ENCODE results near the gene KCNH5.
"Not testable (repeated sequence)": the region's sequence is repeated elsewhere in the genome, so short reads cannot be mapped to it uniquely, and the experiment has no call there.

The KCNH5 gene

DNA sequence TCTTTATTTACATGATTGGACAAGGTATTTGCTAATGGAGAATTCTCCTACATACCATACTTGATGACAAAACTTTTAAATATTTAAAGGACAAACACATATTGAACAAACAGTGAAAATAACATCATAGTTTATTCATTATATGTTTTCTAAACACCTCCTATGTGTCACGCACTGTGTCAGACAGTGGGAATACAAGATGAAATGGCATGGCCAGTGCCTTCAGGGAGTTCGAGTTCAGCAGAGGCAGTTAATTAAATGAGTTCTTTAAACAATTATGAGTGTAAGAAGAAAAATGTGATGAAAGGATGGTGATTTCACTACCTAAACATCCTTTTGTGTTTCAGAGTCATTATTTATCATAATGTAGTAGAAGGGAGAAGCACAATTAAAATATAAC is 159.8 kb downstream of the KCNH5 start:
- no peak for DNase-seq (ENCODE audit: low read depth)
- no peak overlapping the region for H3K4me3 ChIP-seq (ENCODE audit: low read depth, low read length)
- TF ChIP-seq, protein P1, sequence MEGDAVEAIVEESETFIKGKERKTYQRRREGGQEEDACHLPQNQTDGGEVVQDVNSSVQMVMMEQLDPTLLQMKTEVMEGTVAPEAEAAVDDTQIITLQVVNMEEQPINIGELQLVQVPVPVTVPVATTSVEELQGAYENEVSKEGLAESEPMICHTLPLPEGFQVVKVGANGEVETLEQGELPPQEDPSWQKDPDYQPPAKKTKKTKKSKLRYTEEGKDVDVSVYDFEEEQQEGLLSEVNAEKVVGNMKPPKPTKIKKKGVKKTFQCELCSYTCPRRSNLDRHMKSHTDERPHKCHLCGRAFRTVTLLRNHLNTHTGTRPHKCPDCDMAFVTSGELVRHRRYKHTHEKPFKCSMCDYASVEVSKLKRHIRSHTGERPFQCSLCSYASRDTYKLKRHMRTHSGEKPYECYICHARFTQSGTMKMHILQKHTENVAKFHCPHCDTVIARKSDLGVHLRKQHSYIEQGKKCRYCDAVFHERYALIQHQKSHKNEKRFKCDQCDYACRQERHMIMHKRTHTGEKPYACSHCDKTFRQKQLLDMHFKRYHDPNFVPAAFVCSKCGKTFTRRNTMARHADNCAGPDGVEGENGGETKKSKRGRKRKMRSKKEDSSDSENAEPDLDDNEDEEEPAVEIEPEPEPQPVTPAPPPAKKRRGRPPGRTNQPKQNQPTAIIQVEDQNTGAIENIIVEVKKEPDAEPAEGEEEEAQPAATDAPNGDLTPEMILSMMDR (conservative IDR thresholded peaks at IDR 0.05; ENCODE audit: low read depth, low read length) = no peak

DNA sequence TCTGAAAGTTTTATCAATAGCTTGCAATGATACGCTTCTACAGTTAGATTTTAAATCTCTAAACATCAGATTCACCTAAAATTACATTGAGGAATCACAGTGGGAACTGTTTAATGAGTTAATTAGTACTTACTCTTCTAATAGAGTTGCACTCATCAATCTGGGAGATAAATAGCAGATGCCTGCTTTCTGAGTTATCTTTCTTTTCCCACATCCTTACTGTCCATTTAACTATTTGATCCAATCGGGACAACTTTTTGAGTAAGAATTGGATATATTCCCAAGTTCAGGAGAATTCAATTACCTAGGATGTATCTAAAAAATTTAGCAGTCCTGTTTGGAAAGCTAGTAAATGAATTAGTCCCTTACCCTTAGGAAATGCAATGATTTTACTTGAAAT is 162.3 kb downstream of the KCNH5 start:
- no peak for DNase-seq (ENCODE audit: low read depth)
- TF ChIP-seq, protein P1 (conservative IDR thresholded peaks at IDR 0.05; ENCODE audit: low read depth, low read length) = no peak
- H3K4me3 ChIP-seq (ENCODE audit: low read depth, low read length) = no peak overlapping the region

DNA sequence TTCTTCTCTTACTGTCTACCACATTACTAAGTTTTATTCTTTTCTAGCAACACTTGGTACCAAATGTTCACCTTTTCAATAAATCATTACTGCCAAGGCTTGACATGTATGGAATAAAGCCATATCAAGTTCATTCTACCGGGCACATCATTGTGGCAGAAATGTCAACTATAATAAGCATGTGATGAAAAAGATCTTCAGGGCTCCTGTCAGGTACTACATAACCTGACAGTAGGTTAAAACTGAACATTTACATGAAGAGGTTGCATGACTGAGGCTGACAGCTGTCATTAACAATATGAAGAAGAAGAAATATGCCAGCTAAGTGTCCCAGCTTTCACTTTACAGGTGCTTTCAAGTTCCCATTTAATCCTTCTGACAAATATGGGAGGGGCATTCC is 178.9 kb downstream of the KCNH5 start:
- TF ChIP-seq, protein P1 (conservative IDR thresholded peaks at IDR 0.05; ENCODE audit: low read depth, low read length) = no peak

DNA sequence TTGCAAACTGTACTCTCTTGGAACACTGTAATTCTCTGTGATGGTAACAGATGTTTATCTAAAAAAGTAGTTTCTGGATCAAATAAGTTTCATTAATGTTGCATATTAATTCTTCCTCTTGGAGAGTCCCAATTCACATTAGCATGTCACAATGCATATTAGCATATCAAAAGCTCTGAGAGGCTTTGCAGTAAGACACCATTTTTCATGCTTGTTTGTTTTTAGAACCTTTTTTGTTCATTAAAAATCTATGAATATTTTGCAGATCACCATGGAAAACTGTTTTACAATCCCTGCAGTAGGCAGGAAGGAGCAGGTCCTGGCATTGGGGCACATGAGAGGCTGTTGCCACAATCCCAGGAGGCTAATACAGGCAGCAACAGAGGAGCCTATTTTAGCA is 180.7 kb downstream of the KCNH5 start:
- no peak for DNase-seq (ENCODE audit: low read depth)
- TF ChIP-seq, protein P1 (conservative IDR thresholded peaks at IDR 0.05; ENCODE audit: low read depth, low read length) = no peak

More for the DNA sequence above, 178.9 kb downstream of the KCNH5 start:
- no peak for DNase-seq (ENCODE audit: low read depth)
- no peak overlapping the region for H3K4me3 ChIP-seq (ENCODE audit: low read depth, low read length)

DNA sequence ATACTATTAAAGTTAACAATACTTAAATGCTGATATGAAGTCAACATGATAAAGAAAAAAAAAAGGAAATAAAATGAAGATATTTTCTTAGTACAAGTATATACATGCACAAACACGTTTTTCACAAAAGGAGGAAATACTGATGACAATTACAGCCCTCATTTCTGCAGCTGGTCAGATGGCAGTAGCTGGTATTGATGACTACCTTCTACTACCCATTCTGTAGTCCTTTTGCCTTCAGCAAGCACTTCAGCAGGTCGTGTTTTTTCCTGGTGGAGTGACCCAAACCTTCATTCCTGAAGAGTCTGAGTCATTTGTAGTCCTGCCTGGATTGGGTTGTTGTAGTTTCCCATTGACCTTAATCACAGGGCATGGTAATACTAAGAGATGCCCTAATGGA is 187.2 kb downstream of the KCNH5 start:
- not testable (repeated sequence) for DNase-seq (ENCODE audit: low read depth); H3K4me3 ChIP-seq (ENCODE audit: low read depth, low read length)

More for the DNA sequence above, 180.7 kb downstream of the KCNH5 start:
- no peak overlapping the region for H3K4me3 ChIP-seq (ENCODE audit: low read depth, low read length)

DNA sequence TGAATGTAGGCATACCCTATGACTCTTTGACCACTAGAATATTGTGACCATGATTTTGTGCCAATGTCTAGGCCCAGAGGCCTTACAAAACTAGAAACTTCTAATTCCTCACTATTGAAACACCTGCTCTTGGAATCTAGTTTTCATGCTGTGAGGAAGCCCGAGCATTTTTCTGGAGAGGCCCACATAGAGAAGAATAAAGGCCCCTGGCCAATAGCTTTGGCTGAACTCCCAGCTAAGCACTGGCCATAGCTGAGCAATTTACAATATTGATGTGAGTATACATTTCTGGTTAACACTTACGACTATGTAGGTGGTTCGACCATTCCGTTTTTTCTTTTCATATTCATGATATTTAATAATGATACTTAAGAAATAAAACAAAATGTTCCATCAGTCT is 190.3 kb downstream of the KCNH5 start:
- DNase-seq (ENCODE audit: low read depth) = no peak
- TF ChIP-seq, protein P1 (conservative IDR thresholded peaks at IDR 0.05; ENCODE audit: low read depth, low read length) = no peak
- H3K4me3 ChIP-seq (ENCODE audit: low read depth, low read length) = no peak overlapping the region

DNA sequence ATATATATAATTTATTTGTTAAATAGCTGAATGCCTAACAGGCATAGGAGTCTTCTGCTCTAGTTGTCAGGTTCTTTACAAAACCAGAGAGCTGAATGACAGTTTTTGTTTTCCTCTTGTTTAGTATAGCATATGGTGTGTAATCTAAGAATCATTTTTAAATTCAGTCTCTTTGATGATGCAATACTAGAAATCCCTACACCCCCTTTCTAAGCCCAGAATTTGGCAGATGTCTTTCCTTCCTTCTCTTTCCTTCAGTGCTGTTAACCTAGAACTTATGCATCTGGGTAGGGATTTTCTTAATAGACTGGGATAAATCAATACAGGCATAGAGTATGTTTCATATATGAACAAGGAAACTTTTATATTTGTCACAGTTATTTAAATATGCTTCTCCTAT is 198.1 kb downstream of the KCNH5 start:
- DNase-seq (ENCODE audit: low read depth) = no peak
- TF ChIP-seq, protein P1 (conservative IDR thresholded peaks at IDR 0.05; ENCODE audit: low read depth, low read length) = no peak
- H3K4me3 ChIP-seq (ENCODE audit: low read depth, low read length) = no peak overlapping the region

DNA sequence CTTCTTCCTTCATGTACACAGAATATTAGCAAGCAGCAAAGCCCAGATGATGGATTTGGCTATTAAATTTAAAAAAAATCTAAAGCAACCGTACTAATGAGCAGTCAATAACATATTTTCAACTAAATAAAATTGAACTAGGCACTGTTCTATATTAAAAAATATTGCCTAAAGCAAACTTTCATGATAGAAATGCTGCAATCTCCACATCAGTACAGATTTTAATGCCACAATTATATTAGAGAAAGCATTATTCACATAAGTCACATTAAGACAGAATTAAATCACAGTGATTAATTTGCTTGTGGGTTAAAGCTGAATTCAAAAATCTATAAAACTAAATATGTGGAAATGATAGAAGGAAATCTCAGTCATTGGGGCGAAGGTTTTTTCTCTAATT is 200.7 kb downstream of the KCNH5 start:
- TF ChIP-seq, protein P1 (conservative IDR thresholded peaks at IDR 0.05; ENCODE audit: low read depth, low read length) = no peak
- H3K4me3 ChIP-seq (ENCODE audit: low read depth, low read length) = no peak overlapping the region
- no peak for DNase-seq (ENCODE audit: low read depth)
